Right atrium auricular region (tissue), 2 donors: ENCODE measurements around the gene DENND1A. TPM values are rescaled to one million over a fixed set of nuclear protein-coding genes. Genes with fewer than 3 reads are reported as not detected.

Experiments
- DNase-seq: peaks from one replicate; pipeline ENCODE4 v3.0.0-alpha.2; 2019; ENCODE audit warnings: low spot score
- H3K27ac ChIP-seq, 2 donors: fragments of 200-600 bp; sonication (generic); 1 replicate in 1 of 2; 2 replicates in 1 of 2; pipeline ENCODE4 v1.5.1; 2016 to 2019
- H3K27me3 ChIP-seq, 2 donors: fragments of 200-600 bp; sonication (generic); one replicate each; pipeline versions ENCODE4 v1.5.1 to v1.6.0; 2017 to 2019
- H3K36me3 ChIP-seq: fragments of 200-600 bp; sonication (generic); one replicate; pipeline ENCODE4 v1.5.1; 2016
- H3K4me1 ChIP-seq, 2 donors: fragments of 200-600 bp; sonication (generic); one replicate each; pipeline versions ENCODE4 v1.5.1 to v1.6.0; 2017 to 2019
- H3K4me3 ChIP-seq, 2 donors: fragments of 200-600 bp; sonication (generic); 1 replicate in 1 of 2; 2 replicates in 1 of 2; pipeline ENCODE4 v1.5.1; 2017 to 2019; ENCODE audit warnings: mild to moderate bottlenecking in 1 of 2, moderate library complexity in 1 of 2
- H3K9me3 ChIP-seq, 2 donors: fragments of 200-600 bp; sonication (generic); one replicate each; pipeline ENCODE4 v1.5.1; 2019
- CTCF ChIP-seq, 2 donors: fragments of 200-600 bp; sonication (generic); IDR thresholded peaks; one replicate each; pipeline ENCODE4 v1.5.1; 2019; ENCODE audit warnings: antibody characterized with exemption in 2 of 2
- total RNA-seq, 2 donors: library from RNA; depleted of rRNA; stranded (reverse); fragments of >200 nt; gene quantifications; one replicate each; pipeline ENCODE4 v1.1.0, GENCODE V29; 2016

Gene DENND1A
- total RNA-seq, 2 donors from 2014 or later, result 14.9 to 23.6 TPM

- Histone ChIP-seq H3K9me3 (no peaks in the 10 kb centered on the region), H3K27ac (no peak overlapping the region), H3K27me3 (no peaks in the 10 kb centered on the region), H3K36me3 (no peaks in the 10 kb centered on the region), H3K4me3 (no peak overlapping the region), H3K4me1 (no peaks in the 10 kb centered on the region)
- TF ChIP-seq CTCF (IDR thresholded peaks at IDR 0.05), result no peak
- DNase-seq, result no peak
Measured at GRCh38 chr9:123416176-123416575, 513.8 kb downstream of the DENND1A start.

GRCh38 chr9:123414936-123415930, 514.7 kb downstream of the DENND1A start:
- Histone ChIP-seq H3K9me3 (no peaks in the 10 kb centered on the region), H3K36me3 (no peaks in the 10 kb centered on the region), H3K4me3 (no peak overlapping the region), H3K27me3 (no peaks in the 10 kb centered on the region), H3K27ac (no peak overlapping the region), H3K4me1 (no peaks in the 10 kb centered on the region)
- no peak for TF ChIP-seq CTCF (IDR thresholded peaks at IDR 0.05)
- no peak for DNase-seq

GRCh38 chr9:123414204-123414603, 515.7 kb downstream of the DENND1A start:
- no peaks in the 10 kb centered on the region for H3K36me3 ChIP-seq
- H3K9me3 ChIP-seq, result no peaks in the 10 kb centered on the region
- H3K4me1 ChIP-seq, result no peaks in the 10 kb centered on the region
- no peak for TF ChIP-seq CTCF (IDR thresholded peaks at IDR 0.05)
- no peak overlapping the region for H3K4me3 ChIP-seq
- no peak overlapping the region for H3K27ac ChIP-seq
- no peaks in the 10 kb centered on the region for H3K27me3 ChIP-seq
- DNase-seq, result no peak

GRCh38 chr9:123412171-123412820, 517.6 kb downstream of the DENND1A start:
- H3K4me1 ChIP-seq, result peaks cover 0 to 4% of the 10 kb centered on the region in 2 donors
- no peak overlapping the region for H3K27ac ChIP-seq
- no peak for TF ChIP-seq CTCF (IDR thresholded peaks at IDR 0.05)
- no peaks in the 10 kb centered on the region for H3K27me3 ChIP-seq
- no peak overlapping the region for H3K4me3 ChIP-seq
- no peaks in the 10 kb centered on the region for H3K36me3 ChIP-seq
- no peaks in the 10 kb centered on the region for H3K9me3 ChIP-seq
- no peak for DNase-seq

GRCh38 chr9:123411636-123412035, 518.3 kb downstream of the DENND1A start:
- DNase-seq, result no peak
- H3K4me3 ChIP-seq, result no peak overlapping the region
- H3K27ac ChIP-seq, result no peak overlapping the region
- peaks cover 0 to 4% of the 10 kb centered on the region in 2 donors for H3K4me1 ChIP-seq
- no peaks in the 10 kb centered on the region for H3K9me3 ChIP-seq
- no peak for TF ChIP-seq CTCF (IDR thresholded peaks at IDR 0.05)
- no peaks in the 10 kb centered on the region for H3K27me3 ChIP-seq
- no peaks in the 10 kb centered on the region for H3K36me3 ChIP-seq
